HG03159 (cell line): ENCODE measurements around the gene CA11.

Experiments
- ATAC-seq: cut with Tn5 transposase; IDR thresholded peaks from one replicate; pipeline ENCODE4 v1.9.1; 2021; ENCODE audit warnings: mild to moderate bottlenecking, moderate library complexity; ENCODE audit not compliant: unreplicated experiment

Gene CA11

DNA sequence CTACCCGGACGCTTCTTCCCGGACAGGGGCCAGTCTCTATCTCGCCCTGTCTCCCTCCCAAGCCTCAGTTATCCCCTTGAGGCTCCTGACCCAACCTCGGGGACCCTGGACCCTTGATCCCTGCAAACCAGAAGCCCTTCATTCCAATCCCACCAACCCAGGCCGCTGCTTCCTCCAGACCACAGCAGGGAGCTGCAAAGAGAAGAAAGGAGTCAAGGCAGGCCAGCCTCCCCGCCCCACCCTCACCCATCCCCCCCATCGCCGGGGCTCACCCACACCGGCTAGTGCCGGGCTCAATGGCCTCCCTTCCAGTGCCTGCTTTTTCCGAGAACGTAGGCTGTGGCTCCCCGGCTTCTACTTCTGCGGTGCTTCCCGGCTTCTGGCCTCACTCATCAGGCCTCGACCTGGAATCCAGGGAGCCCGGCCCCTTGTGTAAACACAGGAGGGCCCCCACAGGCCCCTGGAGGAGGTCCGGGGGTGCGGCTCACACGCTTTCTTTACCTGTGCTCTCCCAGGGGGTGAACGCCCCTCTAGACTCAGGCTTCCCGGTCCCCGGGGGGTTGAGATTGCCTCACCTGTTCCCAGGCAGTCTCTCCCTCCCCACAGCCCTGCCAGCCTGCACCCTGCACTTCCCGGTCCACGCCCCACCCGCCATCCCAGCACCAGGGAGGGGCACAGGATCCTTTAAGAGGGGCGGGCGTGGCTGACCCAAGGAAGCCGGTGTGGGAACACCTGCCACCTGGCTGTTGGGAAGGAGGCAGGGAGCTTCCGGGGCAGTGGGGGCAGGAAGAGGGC lies 31.4 kb downstream of the CA11 start, which contains the start of gene FAM83E:
Gene FAM83E, minus strand, starts transcription at position 641 of the 795 bp plus-strand sequence. CDS start 1,704 bp downstream, outside the sequence.
- no peak for ATAC-seq

DNA sequence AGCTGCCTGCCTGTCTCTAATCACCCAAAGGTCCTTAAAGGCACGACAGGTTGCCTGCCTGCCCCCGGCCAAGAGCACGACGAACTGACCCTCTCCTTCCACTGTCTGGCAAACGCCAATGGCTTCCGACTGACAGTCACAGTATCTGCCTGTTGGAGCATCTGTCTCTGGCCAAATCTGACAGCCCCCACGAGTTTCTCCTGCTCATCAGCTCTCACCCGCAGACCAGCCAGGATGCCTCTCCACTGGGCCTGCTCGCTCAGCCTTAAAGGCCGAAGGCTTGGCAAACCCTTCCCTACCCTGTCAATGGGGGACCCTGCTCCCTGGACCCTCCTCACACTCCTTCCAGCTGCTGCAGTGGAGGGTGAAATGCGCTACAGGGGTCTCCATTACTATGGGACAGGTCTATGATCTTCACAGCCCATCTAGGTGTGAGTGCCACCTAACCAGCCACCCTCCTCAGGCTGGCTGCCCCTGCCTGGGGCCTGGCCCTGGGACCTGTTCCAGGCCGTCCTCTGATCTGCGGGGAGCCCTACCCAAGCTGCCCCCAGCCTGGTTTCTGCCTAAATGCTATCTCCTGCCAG lies 32.0 kb downstream of the CA11 start:
- ATAC-seq, result no peak

DNA sequence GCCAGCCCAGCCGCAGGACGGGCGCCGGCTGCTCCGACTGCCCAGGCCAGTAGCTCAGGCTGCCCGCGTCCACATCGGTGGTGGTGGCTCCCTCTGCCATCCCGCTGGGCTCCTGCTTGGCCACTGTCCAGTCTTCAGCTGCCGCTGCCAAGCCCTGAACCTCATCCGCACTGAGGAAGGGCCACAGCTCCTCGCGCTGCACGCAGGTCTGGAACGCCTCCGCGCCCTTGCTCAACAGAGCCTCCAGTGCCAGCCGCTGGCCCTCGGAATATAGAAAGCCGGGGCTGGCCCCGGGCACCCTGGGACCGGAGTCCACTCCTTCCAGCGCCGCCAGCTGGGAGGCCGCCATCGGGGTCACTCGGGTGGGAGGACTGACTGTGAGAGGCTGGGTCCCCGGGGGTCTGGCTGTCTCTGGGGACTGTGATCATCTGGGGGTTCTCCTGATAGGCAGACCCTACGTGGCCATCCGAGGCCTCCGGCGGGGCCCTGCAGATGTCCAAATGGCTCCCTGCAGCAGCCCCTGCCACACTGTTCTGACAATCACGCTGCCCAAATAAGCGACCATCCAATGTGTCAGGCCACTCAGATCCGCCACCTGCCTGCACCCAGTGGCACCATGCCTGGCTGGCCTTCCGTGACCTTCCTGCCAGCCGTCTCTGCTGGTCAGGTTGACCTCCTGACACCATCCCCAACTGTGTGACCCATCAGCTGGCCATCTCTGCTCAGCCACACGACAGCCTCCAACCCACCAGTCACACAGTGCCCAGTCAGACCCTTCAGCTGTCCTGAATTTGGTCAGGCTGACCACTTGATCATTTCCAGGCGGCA lies 32.7 kb downstream of the CA11 start:
- ATAC-seq, result no peak

DNA sequence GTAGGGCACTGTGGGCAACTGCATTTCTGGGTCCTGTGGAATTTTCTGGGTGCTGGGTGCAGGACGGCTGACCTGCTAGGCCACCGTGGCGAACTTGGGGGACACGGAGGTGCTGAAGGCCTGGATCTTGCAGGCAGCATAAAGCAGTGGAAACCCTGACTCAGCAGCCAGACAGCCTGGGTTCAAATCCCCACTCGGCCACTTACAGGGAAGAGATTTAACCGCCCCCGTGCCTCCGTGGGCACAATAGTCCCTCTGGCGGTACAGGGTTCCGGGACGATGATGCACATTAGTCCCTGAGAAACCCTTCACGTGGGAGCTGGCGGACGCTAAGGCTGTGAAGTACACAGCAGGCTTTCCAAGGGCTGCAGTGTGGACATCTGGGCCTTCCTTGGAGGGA lies 34.1 kb downstream of the CA11 start:
- ATAC-seq, result no peak

DNA sequence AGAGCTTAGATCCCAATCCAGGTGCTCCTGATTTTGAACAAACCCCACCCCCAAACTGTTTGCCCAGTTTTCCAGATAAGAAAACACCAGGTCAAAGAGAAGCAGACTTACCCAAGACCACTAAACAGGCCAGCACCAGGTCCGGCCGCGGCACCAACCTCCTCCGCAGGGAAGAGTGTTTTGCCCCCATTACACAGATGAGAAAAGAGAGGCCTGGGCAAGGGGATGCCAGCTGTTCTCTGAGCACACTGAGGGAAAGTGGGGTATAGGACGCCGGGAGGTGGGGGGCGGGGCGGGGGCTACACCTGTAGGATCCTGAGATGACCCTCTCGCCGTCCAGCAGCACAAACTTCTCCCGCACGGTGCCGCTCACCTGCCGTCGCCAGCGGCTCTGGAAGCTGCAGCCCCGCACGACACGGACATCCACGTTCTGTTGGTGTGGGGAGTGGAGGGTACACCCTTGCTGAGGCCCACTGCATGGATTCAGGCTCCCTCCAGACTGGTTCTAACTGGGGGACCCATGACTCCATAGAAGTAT lies 36.3 kb downstream of the CA11 start:
- no peak for ATAC-seq

DNA sequence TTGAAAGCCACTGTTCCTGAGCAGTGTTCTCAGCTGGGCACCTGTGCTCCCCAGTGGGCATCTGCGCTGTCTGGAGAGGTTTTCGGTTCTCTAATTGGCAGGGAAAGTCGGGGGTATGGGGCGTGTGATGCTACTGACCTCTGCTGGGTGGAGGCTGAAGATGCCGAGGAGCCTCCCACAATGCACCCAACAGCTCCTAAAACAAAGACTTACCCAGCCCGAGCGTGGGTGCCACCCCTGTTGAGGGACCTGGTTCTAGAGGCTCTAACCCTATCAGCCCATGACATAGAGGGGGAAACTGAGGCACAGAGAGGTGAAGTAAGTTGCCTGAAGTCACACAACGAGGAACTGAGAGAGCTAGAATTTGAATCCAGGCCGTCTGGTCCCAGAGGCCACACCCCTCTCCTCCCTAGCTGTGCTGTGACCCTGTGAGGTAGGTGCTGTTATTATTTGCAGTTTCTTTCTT lies 37.2 kb downstream of the CA11 start:
- ATAC-seq, result no peak

DNA sequence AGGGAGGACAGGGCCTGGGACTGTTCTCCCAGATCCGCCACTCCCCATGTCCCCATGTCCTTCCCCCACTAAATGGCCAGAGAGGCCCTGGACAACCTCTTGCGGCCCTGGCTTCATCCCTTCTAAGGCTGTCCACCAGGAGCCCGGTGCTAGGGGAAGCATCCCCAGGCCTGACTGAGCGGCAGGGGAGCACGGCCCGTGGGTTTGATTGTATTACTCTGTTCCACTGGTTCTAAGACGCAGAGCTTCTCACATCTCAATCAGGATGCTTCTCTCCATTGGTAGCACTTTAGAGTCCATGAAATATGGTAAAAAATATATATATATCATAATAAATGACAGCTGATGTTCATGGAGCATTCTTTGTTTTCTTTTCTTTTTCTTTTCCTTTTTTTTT lies 38.6 kb downstream of the CA11 start:
- ATAC-seq, result no peak

DNA sequence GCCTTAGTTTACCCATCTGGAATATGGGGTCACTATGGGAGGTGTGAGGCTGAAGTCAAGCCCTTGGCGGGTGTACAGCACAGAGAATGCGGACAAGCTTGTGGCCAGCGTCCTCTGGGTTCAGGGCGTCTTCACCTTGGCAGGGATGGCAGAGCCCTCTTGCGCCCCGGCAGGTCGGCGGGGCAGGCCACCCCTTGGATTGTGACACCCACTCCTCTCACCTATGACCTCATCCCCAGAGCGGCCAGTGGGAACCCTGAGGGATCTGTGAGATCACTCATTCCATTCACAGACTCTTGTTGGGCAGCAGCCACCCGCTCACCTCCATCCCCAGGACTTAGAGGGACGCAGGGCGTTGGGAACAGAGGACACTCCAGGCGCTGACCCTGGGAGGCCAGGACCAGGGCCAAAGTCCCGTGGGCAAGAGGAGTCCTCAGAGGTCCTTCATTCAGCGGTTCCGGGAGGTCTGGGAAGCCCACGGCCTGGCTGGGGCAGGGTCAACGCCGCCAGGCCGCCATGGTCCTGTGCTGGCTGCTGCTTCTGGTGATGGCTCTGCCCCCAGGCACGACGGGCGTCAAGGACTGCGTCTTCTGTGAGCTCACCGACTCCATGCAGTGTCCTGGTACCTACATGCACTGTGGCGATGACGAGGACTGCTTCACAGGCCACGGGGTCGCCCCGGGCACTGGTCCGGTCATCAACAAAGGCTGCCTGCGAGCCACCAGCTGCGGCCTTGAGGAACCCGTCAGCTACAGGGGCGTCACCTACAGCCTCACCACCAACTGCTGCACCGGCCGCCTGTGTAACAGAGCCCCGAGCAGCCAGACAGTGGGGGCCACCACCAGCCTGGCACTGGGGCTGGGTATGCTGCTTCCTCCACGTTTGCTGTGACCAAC lies 39.3 kb downstream of the CA11 start, which contains the start of gene SPACA4:
Gene SPACA4, plus strand, starts transcription at position 280 of the 896 bp plus-strand sequence. Its CDS starts 237 bp downstream, at position 517.
- no peak for ATAC-seq

DNA sequence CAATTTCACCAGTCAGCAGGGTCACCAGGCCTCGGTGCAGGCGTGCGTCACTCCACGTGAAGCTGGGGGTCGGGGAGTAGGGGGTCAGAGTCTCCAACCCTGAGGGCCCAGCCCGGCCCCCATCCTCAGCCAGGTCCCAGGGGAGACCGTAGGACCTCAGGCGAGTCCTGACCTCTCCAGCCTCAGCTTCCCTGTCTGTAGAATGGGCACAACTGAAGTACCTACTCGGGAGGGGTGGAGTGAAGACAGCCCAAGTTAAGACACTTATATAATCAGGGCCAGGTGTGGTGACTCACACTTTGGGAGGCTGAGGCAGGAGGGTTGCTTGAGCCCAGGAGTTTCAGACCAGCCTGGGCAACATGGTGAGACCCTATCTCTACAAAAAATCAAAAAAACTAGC lies 42.1 kb downstream of the CA11 start:
- ATAC-seq, result no peak

DNA sequence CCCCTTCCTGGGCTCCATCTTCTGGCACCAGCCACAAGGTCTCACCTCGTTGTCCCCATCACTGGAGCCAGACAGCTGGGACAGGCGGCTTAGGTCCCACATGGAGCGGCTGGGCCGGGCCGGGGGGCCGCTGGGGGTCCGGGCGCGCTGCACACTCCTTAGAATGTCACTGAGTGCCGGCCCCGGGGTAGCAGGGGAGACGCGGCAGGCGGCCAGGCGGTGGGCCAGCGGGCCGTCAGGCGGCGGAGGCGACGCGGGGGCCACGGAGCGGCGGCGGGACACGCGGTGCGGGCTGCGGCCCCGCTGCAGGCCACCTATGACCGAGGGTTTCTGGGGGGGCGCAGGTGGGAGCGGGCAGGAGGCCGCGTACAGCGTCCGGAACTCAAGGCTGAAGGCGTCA lies 42.5 kb downstream of the CA11 start:
- ATAC-seq, result no peak

DNA sequence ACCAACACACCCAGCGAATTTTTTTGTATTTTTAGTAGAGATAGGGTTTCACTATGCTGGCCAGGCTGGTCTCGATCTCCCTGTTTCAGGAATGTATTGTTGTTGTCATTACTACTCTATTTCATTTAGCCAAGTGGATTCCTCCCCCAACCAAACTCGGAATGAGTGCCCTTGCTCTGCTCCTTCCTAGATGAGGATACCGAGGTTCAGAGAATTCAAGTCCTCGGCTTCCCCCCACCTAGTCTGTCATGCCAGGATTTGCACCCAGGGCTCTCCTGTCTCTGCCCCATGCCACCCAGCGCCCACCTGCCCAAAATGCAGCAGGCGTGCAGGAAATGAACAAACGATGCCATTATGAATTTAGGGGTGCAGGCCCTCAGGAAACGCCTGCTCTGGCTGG lies 43.0 kb downstream of the CA11 start:
- no peak for ATAC-seq

DNA sequence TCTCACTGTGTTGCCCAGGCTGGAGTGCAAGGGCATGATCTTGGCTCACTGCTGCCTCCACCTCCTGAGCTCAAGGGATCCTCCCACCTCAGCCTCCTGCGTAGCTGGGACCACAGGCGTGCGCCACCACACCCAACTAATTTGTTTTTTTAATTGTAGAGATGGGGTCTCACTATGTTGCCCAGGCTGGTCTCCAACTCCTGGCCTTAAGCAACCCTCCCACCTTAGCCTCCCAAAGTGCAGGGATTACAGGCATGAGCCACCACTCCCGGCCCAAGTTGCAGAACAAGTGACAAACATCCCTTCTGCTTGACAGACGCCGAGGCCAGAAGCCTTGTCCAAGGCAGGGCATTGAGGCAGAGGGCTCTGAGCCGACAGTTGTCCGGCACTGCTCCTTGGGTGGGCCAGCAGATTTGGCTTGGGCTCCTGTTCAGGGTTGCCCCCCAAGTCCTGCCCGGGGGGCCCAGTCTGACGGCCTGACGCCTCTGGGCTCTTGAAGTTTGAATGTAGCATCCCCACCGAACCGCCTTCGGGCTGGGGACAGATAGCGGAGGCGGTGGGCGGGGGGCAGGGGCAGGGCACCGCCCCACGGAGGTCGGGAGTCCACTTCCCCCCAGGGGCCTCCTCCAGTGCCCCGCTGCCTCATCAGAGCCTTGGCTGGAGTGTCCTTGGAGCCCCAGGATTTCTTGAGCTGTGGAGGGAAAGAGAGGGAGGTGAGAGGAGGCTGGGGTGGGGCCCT lies 45.1 kb downstream of the CA11 start:
- no peak for ATAC-seq

DNA sequence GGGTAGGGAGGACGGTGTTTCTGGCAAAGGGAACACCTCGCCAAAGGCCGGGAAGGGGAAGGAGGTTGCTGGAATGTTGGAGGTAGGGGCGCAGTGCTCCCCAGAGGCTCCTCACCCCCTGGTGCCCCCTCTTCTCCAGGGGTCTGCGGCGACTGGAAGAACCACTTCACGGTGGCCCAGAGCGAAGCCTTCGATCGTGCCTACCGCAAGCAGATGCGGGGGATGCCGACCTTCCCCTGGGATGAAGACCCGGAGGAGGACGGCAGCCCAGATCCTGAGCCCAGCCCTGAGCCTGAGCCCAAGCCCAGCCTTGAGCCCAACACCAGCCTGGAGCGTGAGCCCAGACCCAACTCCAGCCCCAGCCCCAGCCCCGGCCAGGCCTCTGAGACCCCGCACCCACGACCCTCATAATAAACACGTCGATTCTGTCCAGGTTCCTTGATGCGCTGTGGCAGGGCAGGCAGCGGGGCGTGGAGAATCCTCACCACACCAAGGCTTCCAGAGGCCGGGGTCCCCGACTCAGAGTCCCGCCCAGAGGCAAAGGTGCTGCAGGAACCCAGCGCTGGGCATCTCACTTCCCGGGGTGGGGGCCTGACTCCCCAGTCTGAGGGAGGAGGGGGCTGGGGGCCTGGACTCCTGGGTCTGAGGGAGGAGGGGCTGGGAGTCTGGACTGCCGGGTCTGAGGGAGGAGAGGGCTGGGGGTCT lies 46.8 kb downstream of the CA11 start:
- no peak for ATAC-seq

DNA sequence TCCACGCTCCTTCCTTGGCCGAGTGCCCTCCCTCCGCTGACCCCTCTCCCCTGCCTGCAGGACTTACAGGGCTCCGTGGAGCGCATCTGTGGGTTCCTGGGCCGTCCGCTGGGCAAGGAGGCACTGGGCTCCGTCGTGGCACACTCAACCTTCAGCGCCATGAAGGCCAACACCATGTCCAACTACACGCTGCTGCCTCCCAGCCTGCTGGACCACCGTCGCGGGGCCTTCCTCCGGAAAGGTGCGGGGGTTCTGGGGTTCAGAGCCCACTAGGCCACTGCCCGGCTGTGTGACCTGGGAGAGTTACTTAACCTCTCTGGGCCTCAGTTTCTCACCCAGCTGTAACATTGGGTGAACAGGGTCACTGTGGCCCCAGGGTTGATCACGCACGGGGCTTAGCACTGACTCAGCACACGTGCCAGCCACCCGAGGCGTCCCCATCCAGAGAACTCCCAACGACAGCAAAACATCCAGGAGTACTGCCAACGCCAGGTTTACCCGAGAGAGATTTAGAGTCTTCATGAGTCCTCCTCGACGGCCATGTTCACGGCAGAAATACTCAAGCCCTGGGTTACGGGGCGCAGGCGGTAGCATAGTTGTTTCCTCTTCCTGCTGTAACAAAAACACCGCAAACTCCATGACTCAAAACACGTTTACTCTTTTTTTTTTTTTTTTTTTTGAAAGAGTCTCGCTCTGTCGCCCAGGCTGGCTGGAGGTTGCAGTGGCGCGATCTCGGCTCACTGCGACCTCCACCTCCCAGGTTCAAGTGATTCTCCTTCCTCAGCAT lies 49.1 kb downstream of the CA11 start:
- no peak for ATAC-seq

DNA sequence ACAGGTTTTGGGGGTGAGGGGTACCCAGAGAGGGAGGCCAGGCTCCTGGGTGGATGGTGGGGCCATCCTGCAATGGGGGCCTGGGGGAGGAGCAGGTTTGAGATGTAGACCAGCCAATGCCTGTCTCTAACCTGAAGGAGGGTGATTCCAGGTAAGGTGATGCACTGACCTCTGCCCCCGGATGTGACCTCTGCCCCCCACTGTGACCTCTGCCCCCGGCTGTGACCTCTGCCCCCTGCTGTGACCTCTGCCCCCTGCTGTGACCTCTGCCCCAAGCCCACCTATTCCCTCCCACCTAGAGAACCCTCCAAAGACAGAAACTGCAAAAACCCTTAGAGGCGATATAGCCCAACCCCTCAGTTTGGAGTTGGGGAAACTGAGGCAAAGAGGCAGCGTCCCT lies 49.8 kb downstream of the CA11 start:
- no peak for ATAC-seq

DNA sequence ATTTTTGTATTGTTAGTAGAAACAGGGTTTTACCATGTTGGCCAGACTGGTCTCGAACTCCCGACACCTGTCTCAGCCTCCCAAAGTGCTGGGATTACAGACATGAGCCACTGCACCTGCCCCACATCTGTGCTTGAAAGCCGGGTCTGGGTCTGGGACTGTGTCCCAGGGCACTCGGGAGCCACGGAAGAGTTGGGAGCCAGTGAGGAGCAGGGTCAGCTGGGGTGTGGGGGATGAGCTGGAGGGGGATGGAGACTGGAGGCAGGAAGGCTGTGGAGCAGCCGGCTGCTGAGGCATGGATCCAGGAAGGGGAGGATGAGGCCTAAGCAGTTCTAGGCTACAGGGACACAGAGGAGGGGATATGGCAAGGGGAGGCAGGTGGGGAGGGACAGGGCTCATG lies 50.2 kb downstream of the CA11 start:
- ATAC-seq, result no peak

DNA sequence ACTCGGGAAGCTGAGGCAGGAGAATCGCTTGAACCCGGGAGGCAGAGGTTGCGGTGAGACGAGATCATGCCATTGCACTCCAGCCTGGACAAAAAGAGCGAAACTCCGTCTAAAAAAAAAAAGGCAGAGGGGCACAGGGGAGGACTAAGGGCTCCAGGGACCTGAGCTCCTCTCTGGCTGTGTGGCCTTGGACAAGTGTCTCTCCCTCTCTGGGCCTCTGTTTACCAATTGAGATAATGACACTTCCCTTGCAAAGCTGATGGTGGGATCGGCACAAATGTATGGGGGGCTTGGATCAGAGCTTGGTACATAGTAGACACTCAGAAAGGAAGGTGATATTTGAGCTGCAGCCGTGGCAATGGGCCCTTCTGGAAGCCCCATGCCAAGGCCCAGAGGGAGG lies 50.8 kb downstream of the CA11 start:
- ATAC-seq, result no peak

DNA sequence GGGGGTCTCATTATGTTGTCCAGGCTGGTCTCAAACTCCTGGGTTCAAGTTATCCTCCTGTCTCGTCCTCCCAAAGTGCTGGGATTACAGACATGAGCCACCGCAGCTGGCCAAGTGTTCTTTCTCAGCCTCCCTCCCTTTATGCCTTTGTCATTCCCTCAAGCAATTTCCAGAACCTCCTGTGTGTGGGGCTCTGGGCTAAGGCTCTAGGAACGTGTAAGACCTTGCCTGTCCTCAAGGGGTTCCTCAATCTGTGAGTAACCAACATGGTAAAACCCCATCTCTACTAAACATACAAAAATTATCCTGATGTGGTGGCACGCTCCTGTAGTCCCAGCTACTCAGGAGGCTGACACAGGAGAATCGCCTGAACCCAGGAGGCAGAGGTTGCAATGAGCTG lies 55.0 kb downstream of the CA11 start:
- ATAC-seq, result no peak
